Measurements from ENCODE around the gene MAST4. TPM values are rescaled to one million over a fixed set of nuclear protein-coding genes. Genes with fewer than 3 reads are reported as not detected.

Gene MAST4
- total RNA-seq, 1 donor = 12.7 TPM

DNA sequence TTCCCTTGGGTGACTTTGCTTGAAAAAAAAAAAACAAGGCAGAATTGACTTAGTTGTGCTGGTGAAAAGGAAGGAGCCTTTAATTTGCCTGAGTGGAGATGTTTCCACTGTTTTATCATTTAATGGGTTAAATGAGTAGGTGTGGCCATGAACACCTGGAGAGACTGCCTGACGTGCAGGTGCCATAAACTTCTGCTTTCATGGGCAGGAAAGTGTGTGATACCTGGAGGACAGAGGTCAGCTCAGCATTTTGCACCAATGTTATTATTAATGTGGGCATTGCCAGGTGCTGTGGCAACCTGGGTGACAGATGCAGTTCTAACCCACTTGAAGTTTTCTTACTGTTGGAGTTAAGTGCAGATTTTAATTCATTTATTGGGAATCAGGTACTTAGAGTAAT is 455.0 kb downstream of the MAST4 start:
- peaks cover 3% of the 10 kb centered on the region for H3K79me2 ChIP-seq (ENCODE audit: insufficient read depth, low read length)
- no peaks in the 10 kb centered on the region for H3K9me3 ChIP-seq (ENCODE audit: low read depth, low read length)
- no peak overlapping the region for H3K27ac ChIP-seq (ENCODE audit: low read depth, low read length)
- H3K27me3 ChIP-seq (ENCODE audit: insufficient read depth, low read length) = no peaks in the 10 kb centered on the region
- no peaks in the 10 kb centered on the region for H3K4me1 ChIP-seq (ENCODE audit: insufficient read depth, low read length)
- TF ChIP-seq, protein P1, sequence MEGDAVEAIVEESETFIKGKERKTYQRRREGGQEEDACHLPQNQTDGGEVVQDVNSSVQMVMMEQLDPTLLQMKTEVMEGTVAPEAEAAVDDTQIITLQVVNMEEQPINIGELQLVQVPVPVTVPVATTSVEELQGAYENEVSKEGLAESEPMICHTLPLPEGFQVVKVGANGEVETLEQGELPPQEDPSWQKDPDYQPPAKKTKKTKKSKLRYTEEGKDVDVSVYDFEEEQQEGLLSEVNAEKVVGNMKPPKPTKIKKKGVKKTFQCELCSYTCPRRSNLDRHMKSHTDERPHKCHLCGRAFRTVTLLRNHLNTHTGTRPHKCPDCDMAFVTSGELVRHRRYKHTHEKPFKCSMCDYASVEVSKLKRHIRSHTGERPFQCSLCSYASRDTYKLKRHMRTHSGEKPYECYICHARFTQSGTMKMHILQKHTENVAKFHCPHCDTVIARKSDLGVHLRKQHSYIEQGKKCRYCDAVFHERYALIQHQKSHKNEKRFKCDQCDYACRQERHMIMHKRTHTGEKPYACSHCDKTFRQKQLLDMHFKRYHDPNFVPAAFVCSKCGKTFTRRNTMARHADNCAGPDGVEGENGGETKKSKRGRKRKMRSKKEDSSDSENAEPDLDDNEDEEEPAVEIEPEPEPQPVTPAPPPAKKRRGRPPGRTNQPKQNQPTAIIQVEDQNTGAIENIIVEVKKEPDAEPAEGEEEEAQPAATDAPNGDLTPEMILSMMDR (IDR thresholded peaks at IDR 0.05; ENCODE audit: extremely low read depth, low read depth, low read length) = no peak
- DNase-seq (ENCODE audit: insufficient read length, low spot score, missing footprints) = no peak
- no peak overlapping the region for H3K4me3 ChIP-seq (ENCODE audit: insufficient read depth, low read length)
- no peaks in the 10 kb centered on the region for H4K20me1 ChIP-seq (ENCODE audit: insufficient read depth, low read length)
- peak overlapping the region; percentile 2 for H3K4me2 ChIP-seq (ENCODE audit: insufficient read depth, low read length)
- no peaks in the 10 kb centered on the region for H3K36me3 ChIP-seq (ENCODE audit: insufficient read depth, low read length)
- no peak overlapping the region for H2AFZ ChIP-seq (ENCODE audit: low read length)

DNA sequence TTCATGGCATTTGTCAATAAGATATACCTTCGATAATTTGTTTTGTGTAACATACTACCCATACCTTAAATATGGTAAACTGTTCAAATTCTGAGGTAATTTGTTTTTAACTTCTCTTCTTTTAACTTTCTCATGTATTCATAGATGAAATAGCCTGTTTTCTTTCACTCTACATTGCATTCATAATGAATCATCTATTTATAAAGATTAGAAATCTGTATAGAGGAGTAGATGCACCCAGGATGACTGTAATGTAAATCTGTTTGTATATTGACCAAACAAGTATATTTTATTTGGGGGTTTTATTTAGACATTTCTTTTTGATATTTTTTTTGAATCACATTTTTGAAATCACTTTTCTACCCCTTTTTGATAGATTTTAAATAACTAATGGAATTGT is 455.8 kb downstream of the MAST4 start:
- DNase-seq (ENCODE audit: insufficient read length, low spot score, missing footprints) = no peak
- H3K36me3 ChIP-seq (ENCODE audit: insufficient read depth, low read length) = no peaks in the 10 kb centered on the region
- no peaks in the 10 kb centered on the region for H3K4me1 ChIP-seq (ENCODE audit: insufficient read depth, low read length)
- H3K4me2 ChIP-seq (ENCODE audit: insufficient read depth, low read length) = no peak overlapping the region
- no peaks in the 10 kb centered on the region for H4K20me1 ChIP-seq (ENCODE audit: insufficient read depth, low read length)
- no peak overlapping the region for H2AFZ ChIP-seq (ENCODE audit: low read length)
- H3K9me3 ChIP-seq (ENCODE audit: low read depth, low read length) = no peaks in the 10 kb centered on the region
- H3K4me3 ChIP-seq (ENCODE audit: insufficient read depth, low read length) = no peak overlapping the region
- H3K79me2 ChIP-seq (ENCODE audit: insufficient read depth, low read length) = peaks cover 3% of the 10 kb centered on the region
- TF ChIP-seq, protein P1 (IDR thresholded peaks at IDR 0.05; ENCODE audit: extremely low read depth, low read depth, low read length) = no peak
- no peaks in the 10 kb centered on the region for H3K27me3 ChIP-seq (ENCODE audit: insufficient read depth, low read length)
- H3K27ac ChIP-seq (ENCODE audit: low read depth, low read length) = no peak overlapping the region

DNA sequence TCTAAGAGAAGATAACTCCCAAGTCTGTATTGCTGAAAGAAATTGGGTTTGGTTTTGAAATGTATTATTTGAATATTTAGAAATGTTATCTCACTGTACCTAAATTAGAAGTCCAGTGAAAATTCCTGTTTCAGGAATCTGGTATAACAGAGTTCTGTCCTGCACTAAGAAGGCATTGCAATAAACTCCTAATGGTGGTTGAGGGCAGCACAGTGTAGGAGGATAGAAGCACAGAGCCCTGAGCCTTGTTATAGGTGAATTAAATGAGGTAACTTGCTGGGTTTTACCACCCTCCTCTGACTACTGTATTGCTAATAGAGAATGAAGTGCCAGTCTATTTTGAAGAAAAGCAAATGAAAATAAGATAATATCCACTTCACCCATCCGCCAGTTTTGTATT is 457.0 kb downstream of the MAST4 start:
- DNase-seq (ENCODE audit: insufficient read length, low spot score, missing footprints) = no peak
- Histone ChIP-seq H3K27me3 (ENCODE audit: insufficient read depth, low read length) (no peaks in the 10 kb centered on the region), H4K20me1 (ENCODE audit: insufficient read depth, low read length) (no peaks in the 10 kb centered on the region), H3K27ac (ENCODE audit: low read depth, low read length) (no peak overlapping the region), H3K79me2 (ENCODE audit: insufficient read depth, low read length) (no peaks in the 10 kb centered on the region), H2AFZ (ENCODE audit: low read length) (no peak overlapping the region), H3K4me1 (ENCODE audit: insufficient read depth, low read length) (no peaks in the 10 kb centered on the region), H3K4me2 (ENCODE audit: insufficient read depth, low read length) (no peak overlapping the region), H3K9me3 (ENCODE audit: low read depth, low read length) (no peaks in the 10 kb centered on the region), H3K4me3 (ENCODE audit: insufficient read depth, low read length) (no peak overlapping the region), H3K36me3 (ENCODE audit: insufficient read depth, low read length) (no peaks in the 10 kb centered on the region)
- TF ChIP-seq, protein P1 (IDR thresholded peaks at IDR 0.05; ENCODE audit: extremely low read depth, low read depth, low read length) = no peak

DNA sequence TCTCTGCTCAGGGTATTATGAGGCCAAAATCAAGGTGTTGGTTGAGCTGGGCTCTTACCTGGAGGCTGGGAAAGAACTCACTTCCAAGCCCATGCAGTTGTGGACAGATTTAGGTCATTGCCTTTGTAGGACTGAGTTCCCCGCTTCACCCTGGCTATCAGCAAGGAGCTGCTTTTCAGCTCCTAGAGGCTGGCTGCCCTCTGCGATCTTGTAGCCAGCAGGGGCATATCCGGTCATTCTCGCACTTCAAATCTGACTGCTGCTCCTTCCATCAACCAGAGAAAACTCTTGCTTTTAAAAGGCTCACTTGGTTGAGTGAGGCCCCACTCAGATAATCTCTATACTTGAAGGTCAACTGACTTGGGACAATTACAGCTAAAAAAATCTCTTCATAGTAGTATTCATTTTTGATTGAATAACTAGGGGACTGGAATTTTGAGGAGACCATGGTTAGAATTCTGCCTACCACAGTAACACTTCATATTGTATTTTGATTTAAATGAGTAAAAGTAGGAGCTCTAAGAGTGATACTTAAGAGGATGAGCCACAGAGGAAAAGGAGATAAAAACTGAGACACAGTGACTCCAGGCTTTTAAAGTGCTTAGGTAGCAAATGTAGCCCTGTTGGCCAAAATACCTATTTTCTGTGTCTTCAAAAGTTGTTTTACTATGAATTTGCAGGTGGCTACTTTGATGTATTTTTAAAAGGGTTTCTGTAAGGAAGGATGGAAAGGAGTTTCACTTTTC is 463.0 kb downstream of the MAST4 start:
- Histone ChIP-seq H2AFZ (ENCODE audit: low read length) (peak overlapping the region; percentile 0), H3K4me2 (ENCODE audit: insufficient read depth, low read length) (peak overlapping the region; percentile 63)

More for the DNA sequence above, 463.0 kb downstream of the MAST4 start:
- H3K9me3 ChIP-seq (ENCODE audit: low read depth, low read length) = no peaks in the 10 kb centered on the region
- H3K4me1 ChIP-seq (ENCODE audit: insufficient read depth, low read length) = peaks cover 14% of the 10 kb centered on the region
- no peaks in the 10 kb centered on the region for H4K20me1 ChIP-seq (ENCODE audit: insufficient read depth, low read length)
- peak overlapping the region; percentile 5 for H3K4me3 ChIP-seq (ENCODE audit: insufficient read depth, low read length)
- no peaks in the 10 kb centered on the region for H3K36me3 ChIP-seq (ENCODE audit: insufficient read depth, low read length)
- TF ChIP-seq, protein P1 (IDR thresholded peaks at IDR 0.05; ENCODE audit: extremely low read depth, low read depth, low read length) = no peak
- no peak for DNase-seq (ENCODE audit: insufficient read length, low spot score, missing footprints)
- peaks cover 5% of the 10 kb centered on the region for H3K79me2 ChIP-seq (ENCODE audit: insufficient read depth, low read length)
- peak overlapping the region; percentile 22 for H3K27ac ChIP-seq (ENCODE audit: low read depth, low read length)
- H3K27me3 ChIP-seq (ENCODE audit: insufficient read depth, low read length) = no peaks in the 10 kb centered on the region
